Dedifferentiated amniotic fluid mesenchymal stem cell (primary cell): Measurements from ENCODE around the gene PPP1R13L.
"Not testable (repeated sequence)": the region's sequence is repeated elsewhere in the genome, so short reads cannot be mapped to it uniquely, and the experiment has no call there.

Source experiments
- DNase-seq: peaks from one replicate; pipeline ENCODE4 v3.0.0-alpha.2; 2016; ENCODE audit errors: extremely low spot score

The PPP1R13L gene

GRCh38 chr19:45345506-45345860, 59.4 kb downstream of the PPP1R13L start:
- no peak for DNase-seq

DNA sequence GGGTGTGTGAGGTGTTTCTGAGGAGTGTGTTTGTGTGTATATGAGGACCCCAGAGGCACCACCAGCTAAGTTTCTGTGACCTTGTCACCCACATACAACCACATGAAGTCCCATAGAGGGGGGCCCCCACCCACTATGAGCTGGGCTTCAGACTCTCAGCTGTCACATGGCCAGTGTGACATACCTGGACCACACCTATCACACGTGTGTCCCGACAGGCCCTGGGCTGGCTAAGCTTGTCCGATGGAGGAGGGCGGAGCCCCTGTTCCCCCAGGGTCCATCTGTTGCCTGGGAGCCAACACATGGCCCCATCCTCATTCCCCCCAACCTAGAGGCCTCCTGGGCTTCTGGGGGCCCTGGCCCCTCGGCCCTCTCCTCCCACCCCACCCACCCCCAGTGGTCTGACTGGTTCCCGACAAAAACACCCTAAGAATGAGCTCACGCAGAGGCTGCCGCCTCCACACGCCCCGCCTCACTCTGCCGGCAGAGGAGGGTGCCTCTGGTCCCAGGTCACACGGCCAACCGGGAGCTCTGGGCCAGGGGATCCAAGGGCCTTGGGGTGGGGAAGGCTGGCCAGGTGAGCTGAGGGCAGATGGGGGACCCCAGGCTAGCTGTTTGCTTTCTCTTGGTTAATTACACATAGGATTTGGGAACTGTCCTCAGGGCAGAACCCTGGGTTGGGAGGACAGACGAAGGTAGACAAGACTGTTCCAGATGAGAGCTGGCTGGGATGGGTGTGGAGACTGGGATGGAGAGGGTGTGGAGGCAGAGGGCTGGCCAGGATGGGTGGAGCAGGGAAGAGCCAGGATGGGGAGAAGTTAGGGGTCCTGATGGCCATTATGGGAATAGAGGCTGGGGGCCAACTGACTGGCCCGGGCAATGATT, 60.0 kb downstream of the PPP1R13L start:
- DNase-seq = no peak

DNA sequence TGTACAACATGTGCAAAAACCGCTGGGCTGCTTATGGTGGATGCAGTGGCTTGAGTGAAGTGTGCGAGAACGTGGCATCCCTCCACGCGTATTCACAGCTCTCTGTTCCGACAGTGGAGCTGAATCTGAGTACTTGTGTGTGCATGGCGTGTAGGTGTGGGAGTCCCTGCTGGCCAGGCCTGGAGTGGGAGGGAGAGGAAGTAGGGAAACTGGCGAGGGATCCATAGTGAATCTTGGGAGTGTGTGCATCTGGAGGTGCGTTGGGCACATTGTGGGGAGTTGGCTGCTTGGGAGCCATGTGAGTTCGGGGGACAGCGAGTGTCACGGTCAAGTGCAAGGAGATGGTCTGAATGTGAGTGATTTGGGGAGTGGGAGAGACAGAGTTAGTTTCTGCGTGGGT, 62.0 kb downstream of the PPP1R13L start:
- DNase-seq = no peak

DNA sequence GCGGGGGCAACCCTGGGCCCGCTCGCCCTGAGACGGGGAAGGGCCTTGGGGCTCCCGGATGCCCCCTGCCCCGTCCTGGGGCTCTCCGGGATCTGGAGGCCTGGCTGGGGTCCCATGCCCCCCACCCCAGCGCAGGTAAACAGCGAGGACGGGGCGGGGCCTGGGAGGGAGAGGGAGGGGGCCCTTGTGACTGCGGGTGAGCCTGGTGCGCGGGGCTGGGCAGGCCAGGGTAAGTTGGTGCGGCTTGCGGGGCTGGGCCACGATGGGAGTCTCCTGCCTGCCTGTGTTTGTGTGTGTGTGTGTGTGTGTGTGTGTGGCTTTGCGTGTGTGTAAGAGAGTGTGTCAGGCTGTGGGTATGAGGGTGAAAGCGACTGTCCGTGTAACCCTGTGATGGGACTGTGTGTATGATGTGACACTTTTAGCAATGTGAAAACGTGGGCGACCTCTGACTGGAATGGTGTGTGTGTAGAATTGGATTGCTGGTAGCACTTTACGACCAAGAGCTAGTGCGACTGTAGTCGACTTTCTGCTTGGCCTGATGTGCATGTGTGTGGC, 63.9 kb downstream of the PPP1R13L start:
- DNase-seq = no peak

DNA sequence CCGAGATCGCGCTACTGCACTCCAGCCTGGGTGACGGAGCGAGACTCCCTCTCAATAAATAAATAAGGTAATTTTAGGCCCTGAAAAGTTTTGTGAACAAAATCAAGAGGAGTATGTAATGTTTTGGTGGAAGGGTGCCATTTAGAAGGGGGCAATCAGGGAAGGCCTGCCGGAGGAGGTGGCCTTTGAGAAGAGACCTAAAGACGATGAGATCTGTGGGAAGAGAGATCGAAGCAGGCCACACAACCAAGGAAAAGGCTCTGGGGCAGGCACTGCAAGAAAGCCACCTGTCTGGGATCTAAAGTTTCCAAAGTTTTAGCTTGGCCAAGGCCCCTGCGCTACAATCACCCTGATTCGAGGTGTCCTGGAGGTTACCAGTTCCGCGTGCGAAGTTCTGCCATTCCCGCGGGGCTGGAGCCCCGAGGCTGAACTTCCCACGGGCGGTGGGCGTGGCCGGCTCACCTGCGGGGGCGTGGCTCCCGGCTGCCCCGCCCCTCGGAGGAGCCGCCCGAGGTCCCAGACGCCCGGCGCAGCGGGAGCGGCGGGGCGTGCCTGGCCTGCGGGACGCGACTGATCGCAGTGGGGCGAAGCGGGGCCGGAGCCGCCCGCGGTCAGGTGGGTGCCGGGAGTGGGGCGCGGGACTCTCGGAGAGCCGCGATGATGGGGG, 64.5 kb downstream of the PPP1R13L start, which contains the start of gene KLC3:
Gene KLC3, plus strand, starts transcription at position 519 of the 667 bp plus-strand sequence. CDS start 4,792 bp downstream, outside the sequence.
- no peak for DNase-seq

GRCh38 chr19:45339629-45340028, 65.2 kb downstream of the PPP1R13L start:
- no peak for DNase-seq

DNA sequence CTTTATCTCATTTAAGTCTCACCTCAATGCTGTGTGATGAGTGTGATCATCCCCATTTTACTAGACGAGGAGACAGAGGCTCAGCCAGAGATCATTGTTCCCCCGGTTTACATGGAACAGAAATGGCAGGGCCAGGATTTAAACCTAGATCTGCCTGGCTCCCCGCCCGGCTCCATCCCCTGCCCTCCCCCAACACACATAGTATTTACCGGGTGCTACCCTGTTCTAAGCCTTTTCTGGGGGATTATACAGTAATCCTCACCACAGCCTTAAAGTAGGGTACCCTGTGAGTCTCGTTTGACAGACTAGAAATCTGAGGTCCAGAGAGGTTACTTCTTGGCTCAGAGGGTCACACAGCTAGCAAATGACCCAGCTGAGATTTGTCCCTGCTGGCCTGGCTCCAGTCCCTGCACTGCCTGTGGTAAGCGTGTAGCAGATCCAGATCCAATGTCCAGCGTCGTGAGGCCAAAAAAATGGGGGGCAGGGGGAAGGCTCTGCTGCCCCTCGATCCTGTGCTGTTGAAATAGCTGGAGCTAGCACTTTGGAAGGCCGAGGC, 68.1 kb downstream of the PPP1R13L start:
- DNase-seq = no peak

DNA sequence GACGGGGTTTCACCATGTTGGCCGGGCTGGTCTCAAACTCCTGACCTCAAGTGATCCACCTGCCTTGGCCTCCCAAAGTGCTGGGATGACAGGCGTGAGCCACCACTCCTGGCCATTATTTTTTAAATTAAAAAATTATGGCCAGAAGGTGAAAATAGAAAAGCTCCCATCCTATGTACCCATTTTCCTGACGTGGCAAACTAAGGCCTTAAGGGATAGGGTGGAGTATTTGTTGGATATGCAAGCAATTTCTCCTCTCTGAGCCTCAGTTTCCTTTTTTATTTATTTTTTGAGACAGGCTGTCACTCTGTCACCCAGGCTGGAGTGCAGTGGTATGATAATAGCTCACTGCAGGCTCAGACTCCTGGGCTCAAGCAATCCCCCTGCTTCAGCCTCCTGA, 70.0 kb downstream of the PPP1R13L start:
- DNase-seq = not testable (repeated sequence)

- no peak for DNase-seq
These were observed 71.1 kb downstream of the PPP1R13L start for GRCh38 chr19:45333609-45334303.

- DNase-seq = no peak
These were observed 73.5 kb downstream of the PPP1R13L start for GRCh38 chr19:45331411-45331810.
